Astrocyte (in vitro differentiated cells and primary cell): ENCODE data around the gene IFNAR1.

ENCODE experiments used
- EZH2 ChIP-seq: IDR thresholded peaks from 2 replicates; pipeline ENCODE4 v1.6.1; 2012; ENCODE audit warnings: mild to moderate bottlenecking, low read length, inconsistent platforms; ENCODE audit not compliant: insufficient read depth
- TF ChIP-seq, protein P1 (sequence below): IDR thresholded peaks from 2 replicates; pipeline ENCODE4 v1.5.1; 2011; ENCODE audit warnings: low read depth, mild to moderate bottlenecking, inconsistent platforms, low read length, moderate library complexity; ENCODE audit not compliant: insufficient read depth

DNA sequence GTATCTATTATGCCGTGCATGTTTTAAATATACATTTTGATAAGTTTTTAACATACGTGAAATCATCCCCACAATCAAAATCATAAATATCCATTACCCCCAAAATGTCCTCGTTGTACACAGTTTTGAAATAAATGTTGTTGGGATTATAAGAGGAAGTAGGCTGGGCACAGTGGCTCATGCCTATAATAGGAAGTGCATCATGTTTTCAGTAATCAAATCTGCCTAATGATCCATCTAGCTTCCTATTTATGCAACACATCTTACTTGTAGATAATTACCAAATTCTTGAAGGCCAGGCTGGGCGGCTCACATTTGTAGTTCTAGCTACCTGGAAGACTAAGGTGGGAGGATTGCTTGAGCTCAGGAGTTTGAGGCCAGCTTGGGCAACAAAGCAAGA lies 63.4 kb downstream of the IFNAR1 start:
- TF ChIP-seq, protein P1, sequence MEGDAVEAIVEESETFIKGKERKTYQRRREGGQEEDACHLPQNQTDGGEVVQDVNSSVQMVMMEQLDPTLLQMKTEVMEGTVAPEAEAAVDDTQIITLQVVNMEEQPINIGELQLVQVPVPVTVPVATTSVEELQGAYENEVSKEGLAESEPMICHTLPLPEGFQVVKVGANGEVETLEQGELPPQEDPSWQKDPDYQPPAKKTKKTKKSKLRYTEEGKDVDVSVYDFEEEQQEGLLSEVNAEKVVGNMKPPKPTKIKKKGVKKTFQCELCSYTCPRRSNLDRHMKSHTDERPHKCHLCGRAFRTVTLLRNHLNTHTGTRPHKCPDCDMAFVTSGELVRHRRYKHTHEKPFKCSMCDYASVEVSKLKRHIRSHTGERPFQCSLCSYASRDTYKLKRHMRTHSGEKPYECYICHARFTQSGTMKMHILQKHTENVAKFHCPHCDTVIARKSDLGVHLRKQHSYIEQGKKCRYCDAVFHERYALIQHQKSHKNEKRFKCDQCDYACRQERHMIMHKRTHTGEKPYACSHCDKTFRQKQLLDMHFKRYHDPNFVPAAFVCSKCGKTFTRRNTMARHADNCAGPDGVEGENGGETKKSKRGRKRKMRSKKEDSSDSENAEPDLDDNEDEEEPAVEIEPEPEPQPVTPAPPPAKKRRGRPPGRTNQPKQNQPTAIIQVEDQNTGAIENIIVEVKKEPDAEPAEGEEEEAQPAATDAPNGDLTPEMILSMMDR: no peak
- no peak for TF ChIP-seq EZH2
